ENCODE results near the gene ANK3.

ANK3 gene

GRCh38 chr10:60260321-60260720 is 129.4 kb downstream of the ANK3 start:
- DNase-seq (ENCODE audit: low read depth), result no peak
- H3K4me3 ChIP-seq (ENCODE audit: low read length), result no peak overlapping the region
- no peak for TF ChIP-seq CTCF (conservative IDR thresholded peaks at IDR 0.05; ENCODE audit: low read length)

GRCh38 chr10:60258429-60258797 is 131.3 kb downstream of the ANK3 start:
- no peak for TF ChIP-seq CTCF (conservative IDR thresholded peaks at IDR 0.05; ENCODE audit: low read length)
- no peak for DNase-seq (ENCODE audit: low read depth)
- no peak overlapping the region for H3K4me3 ChIP-seq (ENCODE audit: low read length)

- TF ChIP-seq CTCF (conservative IDR thresholded peaks at IDR 0.05; ENCODE audit: low read length), result no peak
- no peak for DNase-seq (ENCODE audit: low read depth)
Measured at GRCh38 chr10:60257767-60258428, 131.8 kb downstream of the ANK3 start.

GRCh38 chr10:60254776-60255175 is 134.9 kb downstream of the ANK3 start:
- no peak for DNase-seq (ENCODE audit: low read depth)
- no peak for TF ChIP-seq CTCF (conservative IDR thresholded peaks at IDR 0.05; ENCODE audit: low read length)
- H3K4me3 ChIP-seq (ENCODE audit: low read length), result no peak overlapping the region

More at GRCh38 chr10:60257767-60258428, 131.8 kb downstream of the ANK3 start:
- H3K4me3 ChIP-seq (ENCODE audit: low read length), result no peak overlapping the region

GRCh38 chr10:60253484-60253883 is 136.2 kb downstream of the ANK3 start:
- TF ChIP-seq CTCF (conservative IDR thresholded peaks at IDR 0.05; ENCODE audit: low read length), result no peak
- no peak overlapping the region for H3K4me3 ChIP-seq (ENCODE audit: low read length)
- no peak for DNase-seq (ENCODE audit: low read depth)

- no peak overlapping the region for H3K4me3 ChIP-seq (ENCODE audit: low read length)
- TF ChIP-seq CTCF (conservative IDR thresholded peaks at IDR 0.05; ENCODE audit: low read length), result no peak
- no peak for DNase-seq (ENCODE audit: low read depth)
Measured at GRCh38 chr10:60252688-60253087, 137.0 kb downstream of the ANK3 start.

- no peak for TF ChIP-seq CTCF (conservative IDR thresholded peaks at IDR 0.05; ENCODE audit: low read length)
- no peak overlapping the region for H3K4me3 ChIP-seq (ENCODE audit: low read length)
- no peak for DNase-seq (ENCODE audit: low read depth)
Measured at GRCh38 chr10:60246382-60246781, 143.3 kb downstream of the ANK3 start.
